Activated CD8-positive, alpha-beta memory T cell treated with anti-CD3 and anti-CD28 coated beads, Interleukin-2, amount 10 ng/mL, durations not matched to agents 7 days and 5 days (primary cell): Measurements from ENCODE around the gene NAA10. TPM values are rescaled to one million over a fixed set of nuclear protein-coding genes. Genes with fewer than 3 reads are reported as not detected.
A peak's percentile ranks its signal among the peaks of the same experiment; 100 is the strongest.
"Not testable (repeated sequence)": the region's sequence is repeated elsewhere in the genome, so short reads cannot be mapped to it uniquely, and the experiment has no call there.

Experiments
- ATAC-seq: fragments of 150-1000 bp; cut with Tn5 transposase; one replicate; pipeline ENCODE4 v1.10.0; 2021; ENCODE audit warnings: moderate library complexity
- CTCF ChIA-PET: fragments of 350-600 bp; sonication (Branson Sonifier 250); formaldehyde crosslinking; loops from one replicate; lab custom pipeline; 2021; ENCODE audit warnings: antibody characterized with exemption; lab: Charles Lee
- DNase-seq: peaks from one replicate; pipeline ENCODE4 v3.0.0-alpha.2; 2020
- H3K27ac Mint-ChIP-seq: one replicate; pipeline ENCODE4 v1.8.0; 2021; ENCODE audit warnings: mild to moderate bottlenecking, mixed read lengths
- H3K27me3 Mint-ChIP-seq: one replicate; pipeline ENCODE4 v1.8.0; 2021; ENCODE audit warnings: mixed read lengths
- H3K36me3 Mint-ChIP-seq: one replicate; pipeline ENCODE4 v1.8.0; 2021; ENCODE audit warnings: mild to moderate bottlenecking, mixed read lengths
- H3K4me1 Mint-ChIP-seq: one replicate; pipeline ENCODE4 v1.8.0; 2021; ENCODE audit warnings: mixed read lengths
- H3K4me3 Mint-ChIP-seq: one replicate; pipeline ENCODE4 v1.8.0; 2021; ENCODE audit warnings: mild to moderate bottlenecking, moderate library complexity, mixed read lengths
- H3K9me3 Mint-ChIP-seq: one replicate; pipeline ENCODE4 v1.8.0; 2022; ENCODE audit warnings: low read depth, mixed read lengths
- total RNA-seq, 2 experiments: library from RNA; stranded (reverse); gene quantifications; one replicate each; pipeline ENCODE4 v1.2.3, GENCODE V29; 2021

Gene NAA10
- 100 to 1,000 TPM in 1 of 2 experiments, 10 to 100 TPM in 1; 92.8 to 115 TPM for total RNA-seq

GRCh38 chrX:153934762-153935325 lies at the start of gene NAA10:
TSS of gene NAA10 (minus strand) at chrX:153935037. CDS start at chrX:153934904, 133 bp downstream.
- DNase-seq = peak; percentile 69
- peak; percentile 96 for ATAC-seq
- Mint-ChIP-seq H3K27me3 (no peaks in the 10 kb centered on the region), H3K36me3 (peaks cover 7% of the 10 kb centered on the region), H3K4me1 (peaks cover 34% of the 10 kb centered on the region), H3K4me3 (peak within 1 kb of the TSS; percentile 84), H3K27ac (peak within 1 kb of the TSS; percentile 77), H3K9me3 (no peaks in the 10 kb centered on the region)
- CTCF ChIA-PET = interaction anchor here (2.2 to 9.8 kb wide), 3 partner anchors 11 to 13 kb away, joined by 5 to 71 read pairs (median 18); partner anchors contain the start of gene RENBP

GRCh38 chrX:153983321-153983801 lies 48.5 kb upstream of the NAA10 start:
- H3K4me1 Mint-ChIP-seq = peaks cover 61% of the 10 kb centered on the region
- no peaks in the 10 kb centered on the region for H3K27me3 Mint-ChIP-seq
- no peaks in the 10 kb centered on the region for H3K9me3 Mint-ChIP-seq
- peaks cover 4% of the 10 kb centered on the region for H3K36me3 Mint-ChIP-seq
- ATAC-seq = no peak
- CTCF ChIA-PET = no interaction called here
- H3K27ac Mint-ChIP-seq = peak overlapping the region; percentile 97
- no peak for DNase-seq
- peak overlapping the region; percentile 43 for H3K4me3 Mint-ChIP-seq

GRCh38 chrX:153981771-153982533 lies 47.1 kb upstream of the NAA10 start:
- DNase-seq (peak; percentile 82), ATAC-seq (peak; percentile 43)
- CTCF ChIA-PET = interaction anchor here (1.0 to 2.2 kb wide), 9 partner anchors 9 to 55 kb away, joined by 3 to 7 read pairs (median 5); partner anchors contain the start of genes HCFC1 and TMEM187
- H3K27ac Mint-ChIP-seq = peak overlapping the region; percentile 97
- peaks cover 55% of the 10 kb centered on the region for H3K4me1 Mint-ChIP-seq
- peak overlapping the region; percentile 55 for H3K4me3 Mint-ChIP-seq
- no peaks in the 10 kb centered on the region for H3K27me3 Mint-ChIP-seq
- no peaks in the 10 kb centered on the region for H3K9me3 Mint-ChIP-seq
- H3K36me3 Mint-ChIP-seq = peaks cover 4% of the 10 kb centered on the region

GRCh38 chrX:153981231-153981630 lies 46.4 kb upstream of the NAA10 start:
- peak overlapping the region; percentile 55 for H3K4me3 Mint-ChIP-seq
- H3K9me3 Mint-ChIP-seq = no peaks in the 10 kb centered on the region
- H3K36me3 Mint-ChIP-seq = peaks cover 4% of the 10 kb centered on the region
- H3K27me3 Mint-ChIP-seq = no peaks in the 10 kb centered on the region
- peaks cover 50% of the 10 kb centered on the region for H3K4me1 Mint-ChIP-seq
- CTCF ChIA-PET = interaction anchor here (0.6 to 2.2 kb wide), 11 partner anchors 8 to 112 kb away, joined by 3 to 7 read pairs (median 5); partner anchors contain the start of genes HCFC1 and TMEM187
- ATAC-seq (peak; percentile 1), DNase-seq (no peak)
- H3K27ac Mint-ChIP-seq = peak overlapping the region; percentile 97

GRCh38 chrX:153980394-153980793 lies 45.6 kb upstream of the NAA10 start:
- CTCF ChIA-PET = interaction anchor here (0.8 to 2.2 kb wide), 7 partner anchors 9 to 54 kb away, joined by 3 to 7 read pairs (median 4); partner anchors contain the start of gene HCFC1
- not testable (repeated sequence) for DNase-seq

GRCh38 chrX:153974726-153975286 lies 40.0 kb upstream of the NAA10 start:
- no peaks in the 10 kb centered on the region for H3K27me3 Mint-ChIP-seq
- peak overlapping the region; percentile 95 for H3K27ac Mint-ChIP-seq
- H3K4me3 Mint-ChIP-seq = peak overlapping the region; percentile 89
- no peak for ATAC-seq
- CTCF ChIA-PET = interaction anchor here (1.0 kb wide), 1 partner anchor 9 kb away, joined by 4 read pairs; no protein-coding TSS in a partner anchor
- no peak for DNase-seq
- peaks cover 20% of the 10 kb centered on the region for H3K4me1 Mint-ChIP-seq
- H3K36me3 Mint-ChIP-seq = peaks cover 4% of the 10 kb centered on the region
- H3K9me3 Mint-ChIP-seq = no peaks in the 10 kb centered on the region

More at GRCh38 chrX:153980394-153980793, 45.6 kb upstream of the NAA10 start:
- not testable (repeated sequence) for H3K9me3 Mint-ChIP-seq, H3K36me3 Mint-ChIP-seq, H3K27me3 Mint-ChIP-seq
- Mint-ChIP-seq H3K27ac (peak overlapping the region; percentile 97), H3K4me3 (peak overlapping the region; percentile 69), H3K4me1 (peaks cover 51% of the 10 kb centered on the region)
- ATAC-seq = peak; percentile 59

- H3K27ac Mint-ChIP-seq = peak overlapping the region; percentile 95
- DNase-seq (no peak), ATAC-seq (no peak)
- no peaks in the 10 kb centered on the region for H3K9me3 Mint-ChIP-seq
- H3K4me1 Mint-ChIP-seq = peaks cover 20% of the 10 kb centered on the region
- H3K4me3 Mint-ChIP-seq = peak overlapping the region; percentile 89
- H3K36me3 Mint-ChIP-seq = peaks cover 10% of the 10 kb centered on the region
- CTCF ChIA-PET = interaction anchor here (1.0 to 1.7 kb wide), 2 partner anchors 7 to 10 kb away, joined by 4 to 6 read pairs; no protein-coding TSS in a partner anchor
- no peaks in the 10 kb centered on the region for H3K27me3 Mint-ChIP-seq
Measured at GRCh38 chrX:153974003-153974725, 39.3 kb upstream of the NAA10 start.

- Mint-ChIP-seq H3K27ac (peak overlapping the region; percentile 95), H3K9me3 (no peaks in the 10 kb centered on the region), H3K4me3 (peak overlapping the region; percentile 89), H3K36me3 (peaks cover 12% of the 10 kb centered on the region), H3K27me3 (no peaks in the 10 kb centered on the region), H3K4me1 (peaks cover 20% of the 10 kb centered on the region)
- CTCF ChIA-PET = interaction anchor here (1.0 to 1.7 kb wide), 2 partner anchors 8 to 11 kb away, joined by 4 to 6 read pairs; no protein-coding TSS in a partner anchor
- no peak for ATAC-seq
- no peak for DNase-seq
Measured at GRCh38 chrX:153973127-153974002, 38.5 kb upstream of the NAA10 start.

GRCh38 chrX:153972368-153973126 lies 37.7 kb upstream of the NAA10 start, which contains the start of gene TMEM187:
TSS of gene TMEM187 (plus strand) at chrX:153972754. CDS start at chrX:153982063, 9,309 bp downstream.
- H3K4me1 Mint-ChIP-seq = peaks cover 22% of the 10 kb centered on the region
- CTCF ChIA-PET = interaction anchor here (1.3 to 1.7 kb wide), 2 partner anchors 9 to 40 kb away, joined by 3 to 6 read pairs; no protein-coding TSS in a partner anchor
- peak; percentile 94 for DNase-seq

GRCh38 chrX:153971450-153972367 lies 36.9 kb upstream of the NAA10 start, which contains the start of gene HCFC1:
TSS of gene HCFC1 (minus strand) at chrX:153971818. CDS start at chrX:153970840, 978 bp downstream.
- Mint-ChIP-seq H3K27ac (peak within 1 kb of the TSS; percentile 100), H3K4me1 (peaks cover 30% of the 10 kb centered on the region), H3K4me3 (peak within 1 kb of the TSS; percentile 95), H3K9me3 (no peaks in the 10 kb centered on the region), H3K36me3 (peaks cover 24% of the 10 kb centered on the region), H3K27me3 (no peaks in the 10 kb centered on the region)
- ATAC-seq (peak; percentile 41), DNase-seq (peak; percentile 94)
- CTCF ChIA-PET = interaction anchor here (1.3 to 5.7 kb wide), 6 partner anchors 9 to 427 kb away, joined by 3 to 49 read pairs (median 4); partner anchors contain the start of genes ARHGAP4 and RPL10

More at GRCh38 chrX:153972368-153973126, 37.7 kb upstream of the NAA10 start, which contains the start of gene TMEM187:
- H3K27ac Mint-ChIP-seq = peak within 1 kb of the TSS; percentile 100
- peak; percentile 53 for ATAC-seq
- H3K9me3 Mint-ChIP-seq = no peaks in the 10 kb centered on the region
- H3K36me3 Mint-ChIP-seq = peaks cover 20% of the 10 kb centered on the region
- no peaks in the 10 kb centered on the region for H3K27me3 Mint-ChIP-seq
- peak within 1 kb of the TSS; percentile 95 for H3K4me3 Mint-ChIP-seq
